OCI-LY3 (cell line): ENCODE measurements around the gene ST7.

ENCODE experiments used
- H2AFZ ChIP-seq: fragments of 200-600, 300-600 bp; shearing (Covaris generic); 2 replicates; pipeline ENCODE4 v1.6.0; 2014; ENCODE audit warnings: antibody characterized with exemption, low read depth, low read length
- H3K27ac ChIP-seq: fragments of 200-600, 300-600 bp; sonication (generic); 2 replicates; pipeline ENCODE4 v1.5.1; 2014; ENCODE audit warnings: mild to moderate bottlenecking, low read length, moderate library complexity, mixed read lengths
- H3K27me3 ChIP-seq: fragments of 200-600, 300-600 bp; sonication (generic); 2 replicates; pipeline ENCODE4 v1.6.1; 2014; ENCODE audit warnings: low read depth, low read length, mixed read lengths
- H3K36me3 ChIP-seq: fragments of 200-600, 300-600 bp; sonication (generic); replicated peaks from 2 replicates; pipeline ENCODE3; 2014; ENCODE audit warnings: low read depth, low read length, mixed read lengths
- H3K4me1 ChIP-seq: fragments of 300-600, 200-600 bp; sonication (generic); 2 replicates; pipeline ENCODE4 v1.6.1; 2014; ENCODE audit warnings: low read length, mixed read lengths
- H3K4me2 ChIP-seq: fragments of 200-600, 300-600 bp; sonication (generic); 2 replicates; pipeline ENCODE4 v1.6.1; 2014; ENCODE audit warnings: low read length, mixed read lengths
- H3K4me3 ChIP-seq: fragments of 300-600, 200-600 bp; sonication (generic); 2 replicates; pipeline ENCODE4 v1.5.1; 2014; ENCODE audit warnings: antibody characterized with exemption, mild to moderate bottlenecking, low read length, moderate library complexity
- H3K79me2 ChIP-seq: fragments of 300-600, 200-600 bp; shearing (Covaris generic); 2 replicates; pipeline ENCODE4 v1.6.1; 2014; ENCODE audit warnings: mild to moderate bottlenecking, low read length, mixed read lengths
- H3K9ac ChIP-seq: fragments of 300-600, 200-600 bp; shearing (Covaris generic); 2 replicates; pipeline ENCODE4 v1.6.0; 2014; ENCODE audit warnings: mild to moderate bottlenecking, low read length, moderate library complexity
- H3K9me3 ChIP-seq: fragments of 200-600, 300-600 bp; shearing (Covaris generic); 2 replicates; pipeline ENCODE4 v1.6.1; 2014; ENCODE audit warnings: low read length, mixed read lengths; ENCODE audit not compliant: insufficient read depth
- H4K20me1 ChIP-seq: fragments of 200-600, 300-600 bp; sonication (generic); 2 replicates; pipeline ENCODE4 v1.6.1; 2016; ENCODE audit warnings: low read length, mixed read lengths; ENCODE audit not compliant: insufficient read depth
- EZH2phosphoT487 ChIP-seq: fragments of 200-600 bp; shearing (Covaris generic); IDR thresholded peaks from 2 replicates; pipeline ENCODE4 v1.6.1; 2018; ENCODE audit warnings: antibody characterized with exemption, mixed run types, low read depth
- TF ChIP-seq, protein P1 (sequence below): fragments of 200-600, 300-600 bp; sonication (generic); IDR thresholded peaks from 2 replicates; pipeline ENCODE4 v1.5.1; 2014; ENCODE audit warnings: antibody characterized with exemption, low read length, low read depth

The ST7 gene

DNA sequence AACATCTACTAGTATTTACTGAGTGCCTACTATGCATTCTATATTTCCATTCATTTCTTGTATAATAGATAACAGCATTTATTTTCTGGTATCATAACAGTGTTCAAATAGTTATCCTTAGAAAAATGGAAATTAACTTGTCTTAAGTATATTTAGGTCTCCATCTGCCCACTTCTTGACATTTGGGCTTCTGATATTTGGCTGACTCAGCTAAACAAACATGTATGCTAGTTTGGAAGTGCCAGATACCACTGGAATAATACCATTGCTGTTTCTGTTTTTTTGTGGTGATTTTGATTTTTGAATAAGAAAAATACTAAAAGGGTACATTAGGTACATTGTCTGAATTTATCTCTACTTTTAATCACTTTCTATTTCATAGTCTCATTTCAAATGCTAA lies 169.2 kb downstream of the ST7 start:
- TF ChIP-seq, protein P1, sequence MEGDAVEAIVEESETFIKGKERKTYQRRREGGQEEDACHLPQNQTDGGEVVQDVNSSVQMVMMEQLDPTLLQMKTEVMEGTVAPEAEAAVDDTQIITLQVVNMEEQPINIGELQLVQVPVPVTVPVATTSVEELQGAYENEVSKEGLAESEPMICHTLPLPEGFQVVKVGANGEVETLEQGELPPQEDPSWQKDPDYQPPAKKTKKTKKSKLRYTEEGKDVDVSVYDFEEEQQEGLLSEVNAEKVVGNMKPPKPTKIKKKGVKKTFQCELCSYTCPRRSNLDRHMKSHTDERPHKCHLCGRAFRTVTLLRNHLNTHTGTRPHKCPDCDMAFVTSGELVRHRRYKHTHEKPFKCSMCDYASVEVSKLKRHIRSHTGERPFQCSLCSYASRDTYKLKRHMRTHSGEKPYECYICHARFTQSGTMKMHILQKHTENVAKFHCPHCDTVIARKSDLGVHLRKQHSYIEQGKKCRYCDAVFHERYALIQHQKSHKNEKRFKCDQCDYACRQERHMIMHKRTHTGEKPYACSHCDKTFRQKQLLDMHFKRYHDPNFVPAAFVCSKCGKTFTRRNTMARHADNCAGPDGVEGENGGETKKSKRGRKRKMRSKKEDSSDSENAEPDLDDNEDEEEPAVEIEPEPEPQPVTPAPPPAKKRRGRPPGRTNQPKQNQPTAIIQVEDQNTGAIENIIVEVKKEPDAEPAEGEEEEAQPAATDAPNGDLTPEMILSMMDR, result no peak
- TF ChIP-seq EZH2phosphoT487, result no peak
- Histone ChIP-seq H3K36me3 (peaks cover 14% of the 10 kb centered on the region), H3K4me1 (no peaks in the 10 kb centered on the region), H3K4me2 (no peak overlapping the region), H2AFZ (no peak overlapping the region), H3K27ac (no peak overlapping the region), H3K27me3 (no peaks in the 10 kb centered on the region), H3K79me2 (peaks cover 8% of the 10 kb centered on the region), H3K9me3 (no peaks in the 10 kb centered on the region), H3K4me3 (no peak overlapping the region), H3K9ac (no peak overlapping the region), H4K20me1 (peaks cover 38% of the 10 kb centered on the region)

DNA sequence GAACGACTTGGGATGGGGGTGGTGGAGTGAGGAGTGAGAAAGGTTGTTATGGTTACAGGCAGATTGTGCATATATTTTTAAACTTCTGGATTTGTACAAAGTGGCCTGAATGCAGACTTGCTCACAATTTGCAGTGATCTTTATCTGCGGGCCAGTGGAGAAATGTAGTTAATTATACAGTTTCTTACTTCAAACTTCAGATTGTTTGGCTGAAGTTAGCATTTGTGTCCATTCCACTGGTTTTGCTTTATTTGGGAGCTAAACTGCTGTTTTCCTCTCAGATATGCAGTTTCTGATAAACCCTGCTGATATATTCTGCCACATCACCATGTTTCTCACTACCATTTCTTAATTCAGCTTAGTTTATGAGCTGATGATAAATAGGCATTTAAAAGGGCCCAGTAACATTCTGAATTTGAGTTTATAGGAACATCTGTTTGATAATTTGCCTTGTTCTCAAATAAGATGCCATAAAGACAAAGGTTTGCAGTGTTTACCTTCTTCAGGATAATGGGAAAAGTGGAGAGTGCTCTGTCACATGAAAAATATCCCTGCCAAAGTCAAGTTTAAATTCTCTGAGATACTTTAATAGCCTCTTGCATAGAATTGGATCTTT lies 170.1 kb downstream of the ST7 start:
- H3K79me2 ChIP-seq, result peaks cover 7% of the 10 kb centered on the region
- no peaks in the 10 kb centered on the region for H3K27me3 ChIP-seq
- no peak overlapping the region for H3K4me3 ChIP-seq
- no peak overlapping the region for H3K4me2 ChIP-seq
- TF ChIP-seq, protein P1, result no peak
- TF ChIP-seq EZH2phosphoT487, result no peak
- H3K36me3 ChIP-seq, result peaks cover 14% of the 10 kb centered on the region
- H2AFZ ChIP-seq, result no peak overlapping the region
- no peak overlapping the region for H3K9ac ChIP-seq
- no peak overlapping the region for H3K27ac ChIP-seq
- no peaks in the 10 kb centered on the region for H3K4me1 ChIP-seq
- H3K9me3 ChIP-seq, result no peaks in the 10 kb centered on the region
- H4K20me1 ChIP-seq, result peaks cover 36% of the 10 kb centered on the region

DNA sequence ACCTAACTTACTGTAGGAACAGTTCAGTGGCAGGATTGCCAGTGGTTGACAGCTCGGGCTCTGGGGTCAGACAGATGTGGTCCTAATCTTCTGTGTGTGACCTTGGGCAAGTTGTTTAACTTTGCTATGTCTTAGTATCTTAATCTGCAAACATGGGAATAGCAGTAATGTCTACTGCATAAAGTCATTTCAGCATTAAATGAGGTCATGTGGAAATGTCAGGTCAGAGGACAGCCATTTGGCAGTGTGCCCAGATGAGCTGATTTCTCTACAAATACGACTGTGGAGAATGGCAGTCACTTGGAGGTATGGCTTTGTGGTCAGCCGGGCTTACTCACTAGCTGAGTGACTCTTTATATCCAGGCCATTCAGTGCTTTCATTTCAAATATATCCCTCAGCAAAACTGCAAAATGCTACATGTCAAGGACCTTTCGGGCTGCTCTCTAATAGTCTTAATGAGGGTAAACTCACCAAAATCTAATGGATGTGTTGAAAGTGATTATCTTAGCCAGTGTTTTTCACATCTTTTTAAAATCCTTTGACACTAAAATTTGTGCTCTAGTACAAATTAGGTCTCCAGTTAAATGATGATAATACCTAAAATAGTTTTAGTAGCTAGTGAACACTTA lies 171.4 kb downstream of the ST7 start:
- no peaks in the 10 kb centered on the region for H3K9me3 ChIP-seq
- no peak overlapping the region for H3K4me3 ChIP-seq
- H3K27ac ChIP-seq, result no peak overlapping the region
- TF ChIP-seq, protein P1, result no peak
- no peak for TF ChIP-seq EZH2phosphoT487
- H3K4me1 ChIP-seq, result no peaks in the 10 kb centered on the region
- peaks cover 31% of the 10 kb centered on the region for H4K20me1 ChIP-seq
- no peaks in the 10 kb centered on the region for H3K27me3 ChIP-seq
- no peak overlapping the region for H3K4me2 ChIP-seq
- peaks cover 14% of the 10 kb centered on the region for H3K36me3 ChIP-seq
- H2AFZ ChIP-seq, result no peak overlapping the region
- no peak overlapping the region for H3K9ac ChIP-seq
- H3K79me2 ChIP-seq, result peaks cover 7% of the 10 kb centered on the region

DNA sequence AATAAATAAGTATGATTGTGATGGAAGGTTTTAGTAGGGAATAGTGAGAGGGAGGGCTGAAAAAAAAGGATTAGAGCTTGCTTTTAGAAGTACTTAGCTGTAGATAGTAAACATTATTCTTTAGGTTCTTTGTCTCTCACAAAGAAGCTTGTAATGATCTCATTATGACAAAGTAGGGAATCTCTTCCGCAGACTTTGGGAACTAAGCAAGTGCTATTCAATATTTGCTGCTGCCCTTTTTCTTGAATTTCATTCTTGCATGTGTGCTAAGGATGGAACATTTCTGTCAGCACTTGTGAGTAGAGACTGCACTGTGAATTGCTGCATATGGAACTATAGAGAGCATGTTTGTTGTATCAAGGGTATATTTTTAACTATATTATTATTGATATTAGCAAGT lies 173.4 kb downstream of the ST7 start:
- no peaks in the 10 kb centered on the region for H3K4me1 ChIP-seq
- H3K27me3 ChIP-seq, result no peaks in the 10 kb centered on the region
- H3K9me3 ChIP-seq, result no peaks in the 10 kb centered on the region
- TF ChIP-seq, protein P1, result no peak
- TF ChIP-seq EZH2phosphoT487, result no peak
- H3K9ac ChIP-seq, result no peak overlapping the region
- no peak overlapping the region for H3K4me2 ChIP-seq
- H4K20me1 ChIP-seq, result peaks cover 31% of the 10 kb centered on the region
- H3K79me2 ChIP-seq, result peaks cover 7% of the 10 kb centered on the region
- H3K36me3 ChIP-seq, result peaks cover 8% of the 10 kb centered on the region
- H3K27ac ChIP-seq, result no peak overlapping the region
- H2AFZ ChIP-seq, result no peak overlapping the region
- no peak overlapping the region for H3K4me3 ChIP-seq
